ENCODE data around the gene POLR3GL.

GRCh38 chr1:145987926-145988325 lies 23.4 kb downstream of the POLR3GL start:
- TF ChIP-seq REST (IDR thresholded peaks at IDR 0.05; ENCODE audit: low read depth) (no peak), TCF12 (IDR thresholded peaks at IDR 0.05; ENCODE audit: low read depth) (no peak), MAX (IDR thresholded peaks at IDR 0.05) (no peak), CEBPB (IDR thresholded peaks at IDR 0.05) (no peak), RAD21 (IDR thresholded peaks at IDR 0.05; ENCODE audit: low read depth) (no peak), EP300 (IDR thresholded peaks at IDR 0.05; ENCODE audit: borderline replicate concordance) (no peak), TAF1 (IDR thresholded peaks at IDR 0.05; ENCODE audit: low read depth) (no peak)
- TF ChIP-seq, protein P1, sequence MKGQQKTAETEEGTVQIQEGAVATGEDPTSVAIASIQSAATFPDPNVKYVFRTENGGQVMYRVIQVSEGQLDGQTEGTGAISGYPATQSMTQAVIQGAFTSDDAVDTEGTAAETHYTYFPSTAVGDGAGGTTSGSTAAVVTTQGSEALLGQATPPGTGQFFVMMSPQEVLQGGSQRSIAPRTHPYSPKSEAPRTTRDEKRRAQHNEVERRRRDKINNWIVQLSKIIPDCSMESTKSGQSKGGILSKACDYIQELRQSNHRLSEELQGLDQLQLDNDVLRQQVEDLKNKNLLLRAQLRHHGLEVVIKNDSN (IDR thresholded peaks at IDR 0.05): no peak
